HepG2 (cell line): ENCODE results near the gene OSBPL3.

Experiments
- JUNB ChIP-seq: sonication (generic); formaldehyde crosslinking; IDR thresholded peaks from 2 replicates; pipeline ENCODE4 v1.8.0; 2022; ENCODE audit warnings: missing genetic modification reagents, mild to moderate bottlenecking, borderline replicate concordance
- PREB ChIP-seq: sonication (generic); formaldehyde crosslinking; IDR thresholded peaks from 2 replicates; pipeline ENCODE4 v1.4.0; 2020; ENCODE audit warnings: missing genetic modification reagents

GRCh38 chr7:24975172-24975571 is 4.8 kb downstream of the OSBPL3 start:
- TF ChIP-seq JUNB (no peak), PREB (CRISPR knock-in tag) (no peak)
